HG02885 (cell line): ENCODE data around the gene ARHGAP15.
"Not testable (repeated sequence)": the region's sequence is repeated elsewhere in the genome, so short reads cannot be mapped to it uniquely, and the experiment has no call there.

Source experiments
- ATAC-seq: cut with Tn5 transposase; IDR thresholded peaks from one replicate; pipeline ENCODE4 v1.9.1; 2021; ENCODE audit warnings: mild to moderate bottlenecking; ENCODE audit not compliant: unreplicated experiment, poor library complexity

ARHGAP15 gene

GRCh38 chr2:143503280-143503679, 374.1 kb downstream of the ARHGAP15 start:
- no peak for ATAC-seq

- no peak for ATAC-seq
Observed at GRCh38 chr2:143504397-143504796, 375.2 kb downstream of the ARHGAP15 start.

GRCh38 chr2:143505542-143505941, 376.3 kb downstream of the ARHGAP15 start:
- no peak for ATAC-seq

GRCh38 chr2:143513081-143513480, 383.9 kb downstream of the ARHGAP15 start:
- peak; percentile 89 for ATAC-seq

- ATAC-seq = no peak
Observed at GRCh38 chr2:143514413-143514812, 385.2 kb downstream of the ARHGAP15 start.

- no peak for ATAC-seq
Observed at GRCh38 chr2:143515318-143515717, 386.1 kb downstream of the ARHGAP15 start.

- ATAC-seq = no peak
Observed at GRCh38 chr2:143519521-143519920, 390.3 kb downstream of the ARHGAP15 start.

- no peak for ATAC-seq
Observed at GRCh38 chr2:143521396-143521795, 392.2 kb downstream of the ARHGAP15 start.

GRCh38 chr2:143522699-143523098, 393.5 kb downstream of the ARHGAP15 start:
- no peak for ATAC-seq

- no peak for ATAC-seq
Observed at GRCh38 chr2:143524119-143524553, 394.9 kb downstream of the ARHGAP15 start.

GRCh38 chr2:143524559-143525401, 395.6 kb downstream of the ARHGAP15 start:
- ATAC-seq = no peak

GRCh38 chr2:143525402-143525860, 396.2 kb downstream of the ARHGAP15 start:
- ATAC-seq = no peak

GRCh38 chr2:143526498-143526897, 397.3 kb downstream of the ARHGAP15 start:
- ATAC-seq = no peak

GRCh38 chr2:143528021-143528420, 398.8 kb downstream of the ARHGAP15 start:
- ATAC-seq = no peak

- no peak for ATAC-seq
Observed at GRCh38 chr2:143529118-143529720, 400.0 kb downstream of the ARHGAP15 start.

- no peak for ATAC-seq
Observed at GRCh38 chr2:143530758-143531157, 401.5 kb downstream of the ARHGAP15 start.

- ATAC-seq = no peak
Observed at GRCh38 chr2:143532061-143532460, 402.8 kb downstream of the ARHGAP15 start.

GRCh38 chr2:143533846-143534245, 404.6 kb downstream of the ARHGAP15 start:
- no peak for ATAC-seq

- ATAC-seq = no peak
Observed at GRCh38 chr2:143535802-143536201, 406.6 kb downstream of the ARHGAP15 start.

- ATAC-seq = not testable (repeated sequence)
Observed at GRCh38 chr2:143541899-143542298, 412.7 kb downstream of the ARHGAP15 start.

- ATAC-seq = no peak
Observed at GRCh38 chr2:143545059-143545948, 416.1 kb downstream of the ARHGAP15 start.
